GOT3 (cell line): Measurements from ENCODE around the gene MTA2.

ENCODE experiments used
- DNase-seq: peaks from one replicate; lab custom pipeline; 2025; ENCODE audit warnings: mixed read lengths; lab: John Stamatoyannopoulos, UW

MTA2 gene

DNA sequence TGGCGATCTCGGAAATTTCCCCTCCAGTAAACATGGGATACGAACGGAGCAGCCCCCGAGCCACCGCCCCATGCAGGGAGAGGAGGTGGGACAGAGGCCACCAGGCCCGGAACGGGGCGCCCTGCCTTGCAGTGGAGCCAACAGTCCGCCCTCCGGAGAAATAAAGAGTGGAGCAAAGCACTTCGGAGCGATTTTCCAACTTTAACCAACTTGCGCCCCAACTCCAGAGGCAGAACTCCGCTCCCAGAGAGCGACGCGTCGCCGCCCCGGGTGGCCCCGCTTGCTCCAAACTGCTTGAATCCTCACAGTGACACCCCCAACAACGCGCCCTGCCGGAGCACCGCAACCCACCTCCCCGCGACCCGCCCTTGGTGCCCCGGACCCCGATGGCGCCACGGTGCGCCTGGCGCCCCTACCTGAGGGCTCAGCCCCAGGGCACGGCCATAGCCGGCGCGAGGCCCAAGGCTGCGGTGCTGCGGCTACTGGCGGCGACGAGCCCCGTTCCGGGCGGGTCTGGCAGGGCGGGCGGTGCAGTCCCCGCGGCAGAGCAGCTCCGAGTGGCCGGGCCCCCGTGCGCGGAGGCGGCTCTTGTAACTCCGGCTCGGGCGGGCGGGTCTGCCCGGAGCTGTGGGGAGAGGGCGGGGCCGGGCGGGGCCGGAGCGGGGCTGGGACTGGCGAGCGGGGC lies 55.3 kb downstream of the MTA2 start, which contains the start of gene AHNAK:
Gene AHNAK (minus strand): TSS at position 563 of the 685 bp plus-strand sequence. CDS start 10,708 bp downstream, outside the sequence.
- DNase-seq: peak; percentile 38

DNA sequence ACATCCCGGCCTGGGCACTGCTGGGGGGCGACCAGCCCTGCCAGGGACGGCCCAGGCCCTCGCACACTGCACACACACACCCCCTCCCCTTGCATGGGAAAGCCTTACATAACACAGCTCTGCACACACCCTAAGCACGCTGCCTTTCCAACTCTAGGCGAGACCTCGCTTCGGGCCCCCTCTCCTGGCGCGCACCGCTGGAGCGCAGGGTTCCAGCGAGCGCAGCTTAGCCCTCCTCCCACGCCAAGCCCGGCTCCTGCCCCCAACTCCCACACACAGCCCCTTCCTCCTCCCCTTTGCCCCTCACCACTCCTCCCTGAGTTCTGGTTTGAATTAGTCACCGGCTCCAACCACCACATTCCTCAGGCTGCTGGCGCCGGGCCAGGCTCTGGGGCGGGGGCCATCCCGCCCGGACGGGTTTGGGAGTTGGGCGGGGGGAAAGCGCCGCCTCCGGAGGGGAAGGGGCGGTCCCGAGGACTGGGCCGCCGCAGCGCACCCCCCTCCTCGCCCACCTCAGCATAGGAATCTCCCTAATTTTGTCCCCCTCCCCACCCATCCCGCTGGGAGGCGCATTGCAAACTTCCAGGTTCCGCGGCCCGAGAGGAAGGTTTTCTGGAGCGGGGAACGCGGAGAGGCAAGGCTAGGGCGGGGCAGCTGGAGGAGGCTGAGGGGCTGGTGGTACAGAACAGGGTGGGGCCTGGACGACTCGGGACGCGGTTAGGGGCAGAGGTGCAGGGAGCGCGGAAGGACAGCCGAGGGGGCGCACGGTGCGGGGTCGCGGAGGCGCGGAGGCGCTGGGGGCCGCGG lies 56.0 kb downstream of the MTA2 start:
- DNase-seq: peak; percentile 80

DNA sequence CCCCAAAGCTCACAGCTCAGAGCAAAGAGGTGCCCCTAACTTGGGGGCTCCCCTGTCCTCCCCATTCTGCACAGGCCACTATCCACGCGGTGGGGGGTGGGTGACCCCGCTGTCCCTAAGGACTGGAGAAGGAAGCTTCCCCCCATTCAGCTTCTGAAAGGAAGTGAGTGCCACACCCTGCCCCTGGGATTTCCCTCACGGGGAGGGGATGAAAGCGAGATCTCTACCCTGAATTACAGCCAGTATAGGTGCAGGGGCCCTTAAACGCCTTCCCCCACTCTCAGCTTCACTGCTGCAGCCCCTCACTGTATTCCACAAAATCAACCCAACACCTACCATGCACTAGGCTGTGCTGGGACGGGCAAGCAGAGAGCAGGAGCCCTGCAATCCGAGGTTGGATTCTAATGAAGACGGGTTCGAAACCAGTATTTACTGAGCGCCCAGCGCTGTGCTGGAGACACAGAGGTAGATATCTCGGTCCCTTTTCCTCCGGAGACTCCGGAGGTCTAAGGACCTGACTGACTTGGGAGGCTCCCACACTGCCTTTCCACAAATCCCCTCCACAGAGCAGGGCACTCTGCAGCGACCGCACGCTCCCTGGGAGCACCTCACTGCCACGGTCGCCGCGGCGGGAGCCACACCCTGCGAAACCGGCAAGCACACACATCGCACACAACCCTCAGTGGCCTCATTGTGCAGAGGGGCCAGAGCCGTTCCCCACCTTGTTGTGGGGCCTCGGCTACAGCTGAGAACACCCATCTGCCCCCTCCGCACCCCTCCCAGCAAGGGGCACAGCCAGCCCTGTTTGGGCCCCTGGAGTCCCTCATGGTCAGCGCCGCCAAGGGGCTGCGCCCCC lies 56.9 kb downstream of the MTA2 start:
- no peak for DNase-seq

DNA sequence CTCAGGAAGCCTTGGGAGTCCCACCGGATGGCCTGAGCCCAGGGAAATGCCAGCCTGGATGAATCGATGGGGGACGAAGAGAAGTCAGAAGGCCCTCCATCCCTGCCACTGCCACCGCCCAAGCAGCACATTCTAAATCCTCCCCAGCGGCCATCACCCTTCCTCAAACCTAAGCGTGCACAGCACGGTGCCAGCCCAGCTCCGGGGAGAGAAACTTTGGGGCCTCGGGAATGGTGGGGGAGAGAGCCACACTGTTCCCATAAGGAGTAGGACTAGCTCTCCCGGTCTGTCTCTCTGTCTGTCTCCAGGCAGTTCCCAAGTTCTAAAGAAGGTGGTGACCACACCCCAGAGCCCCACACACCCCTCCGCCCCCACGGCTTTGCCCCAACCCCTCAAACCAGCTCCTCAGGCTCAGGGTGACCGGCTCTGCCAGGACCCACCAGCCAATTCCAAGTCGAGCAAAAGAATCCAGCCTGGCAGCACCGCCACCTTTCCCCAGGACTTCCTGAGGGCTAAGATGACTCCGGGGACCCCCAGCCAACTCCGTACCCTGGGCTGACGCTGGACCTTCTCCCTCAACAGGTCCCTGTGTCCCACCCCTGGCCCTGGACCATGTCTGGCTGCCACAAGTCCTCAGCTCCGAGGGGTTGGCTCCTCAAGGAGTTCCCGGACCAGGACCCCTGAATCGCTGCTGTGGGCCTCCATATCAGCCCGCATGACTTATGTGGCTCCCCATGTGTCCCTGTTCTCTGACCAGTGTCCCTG lies 57.8 kb downstream of the MTA2 start:
- DNase-seq: no peak
